HepG2 (cell line): ENCODE results near the gene TIAM2. TPM values are rescaled to one million over a fixed set of nuclear protein-coding genes. Genes with fewer than 3 reads are reported as not detected.

Source experiments
- ATAC-seq: fragments of 200-7000 bp; cut with Tn5 transposase; 3 replicates; pipeline ENCODE4 v1.9.1; 2020; ENCODE audit warnings: mild to moderate bottlenecking, moderate library complexity
- BruUV-seq: library from RNA; stranded (reverse); fragments of 400-500 nt; replicated peaks from 2 replicates; lab custom pipeline; 2021; lab: Mats Ljungman, UMichigan
- CTCF ChIA-PET: fragments of 300-600 bp; formaldehyde crosslinking; extraction: SDS; loops from one replicate; lab custom pipeline; 2021; ENCODE audit warnings: low total read pairs, inconsistent platforms, low intra/inter-chr PET ratio; lab: Yijun Ruan, JAX
- POLR2A ChIA-PET: fragments of 350-600 bp; sonication (Branson Sonifier 250); formaldehyde crosslinking; loops from one replicate; lab custom pipeline; 2020; ENCODE audit warnings: antibody characterized with exemption, inconsistent platforms; lab: Yijun Ruan, JAX
- DNase-seq: peaks from one replicate; pipeline ENCODE4 v3.0.0-alpha.2; 2015; ENCODE audit warnings: low spot score
- FAIRE-seq: peaks from 3 replicates; lab custom pipeline; 2011; peaks lifted over from hg19 to GRCh38; lab: Jason Lieb, UNC
- H2AFZ ChIP-seq: one replicate; pipeline ENCODE4 v1.6.1; 2011; ENCODE audit warnings: low read length, inconsistent platforms
- H3K27ac ChIP-seq: fragments of 300-600 bp; 3 replicates; pipeline ENCODE4 v1.8.0; 2011; ENCODE audit warnings: mixed run types, mild to moderate bottlenecking, mixed read lengths, low read length, inconsistent platforms; ENCODE audit not compliant: insufficient read depth; ENCODE audit errors: extremely low read length
- H3K27me3 ChIP-seq, 2 experiments: fragments of 200-600 bp in 1 of 2; 2 replicates in 1 of 2; 3 replicates in 1 of 2; pipeline versions ENCODE4 v1.6.0 to v1.8.0; 2011; ENCODE audit warnings: low read length in 2 of 2, mild to moderate bottlenecking in 2 of 2, moderate library complexity in 2 of 2, inconsistent platforms in 1 of 2; ENCODE audit not compliant: insufficient read depth in 2 of 2, control insufficient read depth in 1 of 2
- H3K36me3 ChIP-seq, 2 experiments: fragments of 200-600 bp in 1 of 2; replicated peaks in 1 of 2; 2 replicates in 1 of 2; 3 replicates in 1 of 2; pipeline versions ENCODE4 v1.5.1 to v1.8.0; 2011; ENCODE audit warnings: low read length in 2 of 2, inconsistent platforms in 1 of 2; ENCODE audit not compliant: insufficient read depth in 2 of 2, control insufficient read depth in 1 of 2
- H3K4me1 ChIP-seq: 2 replicates; pipeline ENCODE4 v1.5.1; 2012; ENCODE audit warnings: low read length, inconsistent platforms; ENCODE audit not compliant: insufficient read depth
- H3K4me2 ChIP-seq: 2 replicates; pipeline ENCODE4 v1.6.0; 2011; ENCODE audit warnings: low read depth, low read length, inconsistent platforms
- H3K4me3 ChIP-seq, 3 experiments: fragments of 200-600 bp in 1 of 3; sonication (generic), shearing (Covaris generic) in 1 of 3; replicated peaks in 1 of 3; 2 replicates each; pipeline ENCODE4 v1.5.1; 2011 to 2016; ENCODE audit warnings: low read length in 3 of 3, inconsistent platforms in 2 of 3, low read depth in 2 of 3, mild to moderate bottlenecking in 2 of 3, control low read depth in 1 of 3, mixed read lengths in 1 of 3; ENCODE audit not compliant: insufficient read depth in 1 of 3
- H3K79me2 ChIP-seq: one replicate; pipeline ENCODE4 v1.6.1; 2011; ENCODE audit warnings: low read length, inconsistent platforms; ENCODE audit not compliant: insufficient read depth
- H3K9ac ChIP-seq: 2 replicates; pipeline ENCODE4 v1.6.0; 2011; ENCODE audit warnings: mild to moderate bottlenecking, low read depth, low read length, inconsistent platforms; ENCODE audit not compliant: insufficient read depth
- H3K9me3 ChIP-seq: 2 replicates; pipeline ENCODE4 v1.5.1; 2012; ENCODE audit warnings: mild to moderate bottlenecking, low read length
- H4K20me1 ChIP-seq: 2 replicates; pipeline ENCODE4 v1.6.0; 2011; ENCODE audit warnings: inconsistent platforms, mild to moderate bottlenecking, low read length, moderate library complexity; ENCODE audit not compliant: insufficient read depth
- ELF4 ChIP-seq: sonication (generic); formaldehyde crosslinking; IDR thresholded peaks from 2 replicates; pipeline ENCODE4 v1.5.0; 2020; ENCODE audit warnings: missing genetic modification reagents, mild to moderate bottlenecking, moderate library complexity, borderline replicate concordance
- KMT2B ChIP-seq: IDR thresholded peaks from 2 replicates; pipeline ENCODE4 v1.6.1; 2016; ENCODE audit warnings: missing genetic modification reagents, missing compliant biosample characterization
- MBD4 ChIP-seq: IDR thresholded peaks from 2 replicates; pipeline ENCODE4 v1.6.1; 2012; ENCODE audit warnings: low read length, inconsistent platforms, borderline replicate concordance
- MYC ChIP-seq: sonication (generic); formaldehyde crosslinking; IDR thresholded peaks from 2 replicates; pipeline ENCODE4 v1.9.0; 2021; ENCODE audit warnings: missing genetic modification reagents, borderline replicate concordance
- NR2C2 ChIP-seq: sonication (generic); formaldehyde crosslinking; IDR thresholded peaks from 2 replicates; pipeline ENCODE4 v1.4.0; 2020; ENCODE audit warnings: missing genetic modification reagents, mild to moderate bottlenecking, moderate library complexity, borderline replicate concordance
- RAD51 ChIP-seq: fragments of 450-650 bp; IDR thresholded peaks from 2 replicates; pipeline ENCODE4 v1.6.1; 2016; ENCODE audit warnings: borderline replicate concordance
- RELA ChIP-seq: sonication (generic); formaldehyde crosslinking; IDR thresholded peaks from 2 replicates; pipeline ENCODE4 v1.4.0; 2020; ENCODE audit warnings: missing genetic modification reagents
- SMARCE1 ChIP-seq: fragments of 450-650 bp; IDR thresholded peaks from 2 replicates; pipeline ENCODE4 v1.6.1; 2017; ENCODE audit warnings: borderline replicate concordance
- SOX13 ChIP-seq, 3 experiments: fragments of 450-650 bp in 1 of 3; sonication (generic) in 1 of 3; formaldehyde crosslinking in 1 of 3; IDR thresholded peaks in 2 of 3; conservative IDR thresholded peaks in 1 of 3; 2 replicates each; pipeline versions ENCODE4 v1.5.0 to v1.6.1; 2016 to 2020; ENCODE audit warnings: antibody characterized with exemption in 1 of 3, mild to moderate bottlenecking in 1 of 3, missing compliant biosample characterization in 1 of 3, missing genetic modification reagents in 1 of 3, moderate library complexity in 1 of 3
- TCF12 ChIP-seq, 2 experiments: fragments of 450-650 bp in 1 of 2; sonication (generic) in 1 of 2; formaldehyde crosslinking in 1 of 2; IDR thresholded peaks; 2 replicates each; pipeline versions ENCODE4 v1.6.1 to v1.8.0; 2017 to 2022; ENCODE audit warnings: antibody characterized with exemption in 1 of 2, mild to moderate bottlenecking in 1 of 2, missing genetic modification reagents in 1 of 2, moderate library complexity in 1 of 2
- ZBTB42 ChIP-seq: sonication (generic); formaldehyde crosslinking; IDR thresholded peaks from 2 replicates; pipeline ENCODE4 v1.5.0; 2020; ENCODE audit warnings: mild to moderate bottlenecking, missing genetic modification reagents
- ZNF143 ChIP-seq: sonication (generic); formaldehyde crosslinking; IDR thresholded peaks from 2 replicates; pipeline ENCODE4 v1.4.0; 2020; ENCODE audit warnings: missing genetic modification reagents
- ZNF225 ChIP-seq: sonication (generic); formaldehyde crosslinking; IDR thresholded peaks from 2 replicates; pipeline ENCODE4 v1.4.0; 2020; ENCODE audit warnings: mild to moderate bottlenecking, missing genetic modification reagents
- ZNF644 ChIP-seq: IDR thresholded peaks from 2 replicates; pipeline ENCODE4 v1.6.1; 2016; ENCODE audit warnings: low read depth
- ZNF660 ChIP-seq: sonication (generic); formaldehyde crosslinking; IDR thresholded peaks from 2 replicates; pipeline ENCODE4 v1.5.1; 2020; ENCODE audit warnings: mild to moderate bottlenecking, low read depth, missing genetic modification reagents, borderline replicate concordance
- ZNF780A ChIP-seq: sonication (generic); formaldehyde crosslinking; IDR thresholded peaks from 2 replicates; pipeline ENCODE4 v1.8.0; 2022; ENCODE audit warnings: mild to moderate bottlenecking, missing genetic modification reagents, moderate library complexity
- ZNF782 ChIP-seq: sonication (generic); formaldehyde crosslinking; IDR thresholded peaks from 2 replicates; pipeline ENCODE4 v1.4.0; 2020; ENCODE audit warnings: missing genetic modification reagents, mild to moderate bottlenecking, borderline replicate concordance
- WGBS: methylation state at CpG from one replicate; pipeline ENCODE4 v1.1.6; 2017; ENCODE audit warnings: low lambda C conversion rate; 5-methylcytosine and 5-hydroxymethylcytosine counted together
- in situ Hi-C: cut with HindIII; loops from 2 replicates; pipeline ENCODE4 v1.10.0; 2017; ENCODE audit warnings: low pct_unique_long_range_greater_than_20kb; ENCODE audit not compliant: extremely low pct_ligation_motif_present
- intact Hi-C: fragments of 100-400 bp; cut with micrococcal nuclease; formaldehyde crosslinking; loops from one replicate; pipeline ENCODE4 v1.10.0; 2022; ENCODE audit not compliant: unreplicated experiment
- polyA plus RNA-seq, 8 experiments: library from polyadenylated mRNA; depleted of rRNA in 3 of 8; stranded (reverse) in 7 of 8; unstranded in 1 of 8; fragments of >200 nt; fragmentation: Illumina TruSeq in 4 of 8; extraction: Trizol in 4 of 8; gene quantifications; 2 replicates each; pipeline versions ENCODE4 v1.2.1 to v1.2.3, GENCODE V29; 2011 to 2016; ENCODE audit warnings: low read depth in 4 of 8, missing spikeins in 1 of 8, mixed read lengths in 1 of 8; ENCODE audit not compliant: insufficient read depth in 1 of 8
- total RNA-seq, 5 experiments: library from RNA; depleted of rRNA; stranded (reverse); fragments of >200 nt; fragmentation: Illumina TruSeq; extraction: Trizol; gene quantifications; 2 replicates each; pipeline ENCODE4 v1.2.3, GENCODE V29; 2016; ENCODE audit warnings: low read depth in 1 of 5

TIAM2 gene
- total and polyA plus RNA-seq, 2 of the 13 experiments (the other 11 are each of a cell fraction or from before 2014, with no cell fraction given): 4.1 to 4.5 TPM

GRCh38 chr6:155150967-155151671 is 156.0 kb downstream of the TIAM2 start:
- POLR2A ChIA-PET: no interaction called here
- FAIRE-seq (no peak), DNase-seq (no peak), ATAC-seq (no peak)
- 59% methylated on average over 9 of the region's 9 CpGs for WGBS
- H3K79me2 ChIP-seq: no peaks in the 10 kb centered on the region
- H3K27me3 ChIP-seq: no peaks in the 10 kb centered on the region
- H3K4me2 ChIP-seq: no peak overlapping the region
- BruUV-seq: no TSS peak
- H2AFZ ChIP-seq: no peak overlapping the region
- H3K9me3 ChIP-seq: no peaks in the 10 kb centered on the region
- in situ Hi-C loops (no loop called here), intact Hi-C loops (no loop called here)
- H3K4me1 ChIP-seq: peaks cover 31% of the 10 kb centered on the region
- no peaks in the 10 kb centered on the region for H4K20me1 ChIP-seq
- no peaks in the 10 kb centered on the region for H3K36me3 ChIP-seq
- CTCF ChIA-PET: interaction anchor here (1.5 kb wide), 1 partner anchor 26 kb away, joined by 4 read pairs; no protein-coding TSS in a partner anchor
- H3K27ac ChIP-seq: no peak overlapping the region
- TF ChIP-seq NR2C2 (CRISPR knock-in tag): 0 out of 2 replicates have a peak, but pooled peaks have one; percentile 17
- no peak for TF ChIP-seq ZNF660 (CRISPR knock-in tag)
- TF ChIP-seq, all 625 proteins: peak for 1
- Histone ChIP-seq H3K4me3 (no peak overlapping the region), H3K9ac (no peak overlapping the region)

- ATAC-seq: peak; percentile 99
- DNase-seq: peak; percentile 75
- CTCF ChIA-PET: interaction anchor here (1.5 kb wide), 1 partner anchor 25 kb away, joined by 4 read pairs; no protein-coding TSS in a partner anchor
- Histone ChIP-seq H3K9ac (no peak overlapping the region), H3K4me1 (peaks cover 31% of the 10 kb centered on the region), H3K79me2 (no peaks in the 10 kb centered on the region), H3K4me2 (no peak overlapping the region), H4K20me1 (no peaks in the 10 kb centered on the region), H2AFZ (no peak overlapping the region), H3K9me3 (no peaks in the 10 kb centered on the region), H3K36me3 (no peaks in the 10 kb centered on the region), H3K27ac (no peak overlapping the region), H3K4me3 (no peak overlapping the region), H3K27me3 (no peaks in the 10 kb centered on the region)
- intact Hi-C loops: loop anchor here (1.0 to 2.0 kb wide), 2 partner anchors 22 to 224 kb away; no protein-coding TSS in a partner anchor
- FAIRE-seq: peak; percentile 78
- whole genome bisulfite sequencing: 47% methylated on average over 7 of the region's 11 CpGs
- in situ Hi-C loops: no loop called here
- no TSS peak for BruUV-seq
- POLR2A ChIA-PET: no interaction called here
- TF ChIP-seq RAD51: no peak
- TF ChIP-seq ELF4 (CRISPR knock-in tag): no peak
- no peak for TF ChIP-seq RELA
- no peak for TF ChIP-seq KMT2B
- no peak for TF ChIP-seq ZBTB42 (CRISPR knock-in tag)
- TF ChIP-seq ZNF780A (CRISPR knock-in tag): no peak
- TF ChIP-seq ZNF143 (CRISPR knock-in tag): no peak
- TF ChIP-seq MBD4: no peak
- no peak for TF ChIP-seq SMARCE1
- no peak for TF ChIP-seq SOX13 (IDR thresholded peaks at IDR 0.05)
- no peak for TF ChIP-seq SOX13 (CRISPR knock-in tag; conservative IDR thresholded peaks at IDR 0.05 in 1 of 2, IDR thresholded peaks at IDR 0.05 in 1 of 2)
- TF ChIP-seq ZNF644 (CRISPR knock-in tag): 0 out of 2 replicates have a peak, but pooled peaks have one; percentile 27
- no peak for TF ChIP-seq ZNF782 (CRISPR knock-in tag)
- no peak for TF ChIP-seq TCF12 (IDR thresholded peaks at IDR 0.05)
- TF ChIP-seq TCF12 (CRISPR knock-in tag; IDR thresholded peaks at IDR 0.05): no peak
- TF ChIP-seq MYC: no peak; the same call in 1 of the 2 replicates
- TF ChIP-seq ZNF225 (CRISPR knock-in tag): no peak
Measured at GRCh38 chr6:155152211-155153076, 157.3 kb downstream of the TIAM2 start.
